HG03280 (cell line): ENCODE measurements around the gene FBXL19.
"Not testable (repeated sequence)": the region's sequence is repeated elsewhere in the genome, so short reads cannot be mapped to it uniquely, and the experiment has no call there.

ENCODE experiments used
- ATAC-seq: cut with Tn5 transposase; IDR thresholded peaks from one replicate; pipeline ENCODE4 v1.9.1; 2021; ENCODE audit warnings: mild to moderate bottlenecking, moderate library complexity; ENCODE audit not compliant: unreplicated experiment

FBXL19 gene, protein sequence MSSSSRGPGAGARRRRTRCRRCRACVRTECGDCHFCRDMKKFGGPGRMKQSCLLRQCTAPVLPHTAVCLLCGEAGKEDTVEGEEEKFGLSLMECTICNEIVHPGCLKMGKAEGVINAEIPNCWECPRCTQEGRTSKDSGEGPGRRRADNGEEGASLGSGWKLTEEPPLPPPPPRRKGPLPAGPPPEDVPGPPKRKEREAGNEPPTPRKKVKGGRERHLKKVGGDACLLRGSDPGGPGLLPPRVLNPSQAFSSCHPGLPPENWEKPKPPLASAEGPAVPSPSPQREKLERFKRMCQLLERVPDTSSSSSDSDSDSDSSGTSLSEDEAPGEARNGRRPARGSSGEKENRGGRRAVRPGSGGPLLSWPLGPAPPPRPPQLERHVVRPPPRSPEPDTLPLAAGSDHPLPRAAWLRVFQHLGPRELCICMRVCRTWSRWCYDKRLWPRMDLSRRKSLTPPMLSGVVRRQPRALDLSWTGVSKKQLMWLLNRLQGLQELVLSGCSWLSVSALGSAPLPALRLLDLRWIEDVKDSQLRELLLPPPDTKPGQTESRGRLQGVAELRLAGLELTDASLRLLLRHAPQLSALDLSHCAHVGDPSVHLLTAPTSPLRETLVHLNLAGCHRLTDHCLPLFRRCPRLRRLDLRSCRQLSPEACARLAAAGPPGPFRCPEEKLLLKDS

DNA sequence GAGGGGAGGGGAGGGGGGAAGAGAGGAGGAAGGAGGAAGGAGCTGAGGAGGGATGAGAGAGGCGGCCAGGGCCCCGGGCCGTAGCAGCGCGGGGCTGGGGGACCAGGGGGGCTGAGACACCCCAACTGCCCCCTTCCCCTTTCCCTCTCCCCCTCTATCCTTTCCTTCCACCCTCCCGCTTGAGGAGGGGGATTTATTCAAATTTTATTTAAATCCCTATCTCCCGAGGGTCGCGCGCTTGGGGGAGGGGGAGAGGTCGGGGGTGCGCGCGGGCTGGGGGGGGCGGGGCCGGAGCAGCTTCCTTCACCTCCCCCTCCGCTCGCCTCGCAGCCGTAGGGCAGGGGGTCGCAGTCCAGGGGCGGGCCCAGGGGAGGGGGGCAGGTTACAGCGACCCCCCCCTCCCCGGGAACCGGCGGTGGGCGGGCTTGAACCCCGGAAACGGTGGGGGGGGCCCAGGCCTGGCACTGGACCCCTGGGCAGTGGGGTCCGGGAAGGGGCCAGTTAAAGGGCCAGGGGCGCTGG lies at the start of gene FBXL19:
Gene FBXL19 (plus strand): TSS at position 19 of the 522 bp plus-strand sequence. CDS start 2,183 bp downstream, outside the sequence.
- no peak for ATAC-seq

DNA sequence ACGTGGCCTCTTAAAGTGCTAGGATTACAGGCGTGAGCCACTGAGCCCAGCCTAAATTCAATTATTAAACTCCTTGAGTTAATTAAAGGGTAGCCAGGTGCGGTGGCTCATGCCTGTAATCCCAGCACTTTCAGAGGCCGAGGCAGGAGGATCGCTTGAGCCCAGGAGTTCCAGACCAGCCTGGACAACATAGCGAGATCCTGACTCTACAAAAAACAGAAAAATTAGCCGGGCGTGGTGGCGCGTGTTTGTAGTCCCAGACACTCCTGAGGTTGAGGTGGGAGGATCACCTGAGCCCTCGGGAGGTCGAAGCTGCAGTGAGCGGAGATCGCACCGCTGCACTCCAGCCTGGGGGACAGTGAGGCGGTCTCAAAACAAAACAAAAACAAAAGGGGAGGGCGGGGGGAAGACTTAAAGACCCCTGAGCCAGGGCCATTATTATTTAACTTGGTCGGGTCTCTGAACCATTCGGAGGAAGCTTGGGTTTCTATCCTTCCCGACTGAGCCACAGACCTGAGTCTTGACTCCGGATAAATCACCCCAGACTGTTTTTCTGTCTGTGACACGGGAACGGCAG lies 49.0 kb upstream of the FBXL19 start:
- no peak for ATAC-seq

DNA sequence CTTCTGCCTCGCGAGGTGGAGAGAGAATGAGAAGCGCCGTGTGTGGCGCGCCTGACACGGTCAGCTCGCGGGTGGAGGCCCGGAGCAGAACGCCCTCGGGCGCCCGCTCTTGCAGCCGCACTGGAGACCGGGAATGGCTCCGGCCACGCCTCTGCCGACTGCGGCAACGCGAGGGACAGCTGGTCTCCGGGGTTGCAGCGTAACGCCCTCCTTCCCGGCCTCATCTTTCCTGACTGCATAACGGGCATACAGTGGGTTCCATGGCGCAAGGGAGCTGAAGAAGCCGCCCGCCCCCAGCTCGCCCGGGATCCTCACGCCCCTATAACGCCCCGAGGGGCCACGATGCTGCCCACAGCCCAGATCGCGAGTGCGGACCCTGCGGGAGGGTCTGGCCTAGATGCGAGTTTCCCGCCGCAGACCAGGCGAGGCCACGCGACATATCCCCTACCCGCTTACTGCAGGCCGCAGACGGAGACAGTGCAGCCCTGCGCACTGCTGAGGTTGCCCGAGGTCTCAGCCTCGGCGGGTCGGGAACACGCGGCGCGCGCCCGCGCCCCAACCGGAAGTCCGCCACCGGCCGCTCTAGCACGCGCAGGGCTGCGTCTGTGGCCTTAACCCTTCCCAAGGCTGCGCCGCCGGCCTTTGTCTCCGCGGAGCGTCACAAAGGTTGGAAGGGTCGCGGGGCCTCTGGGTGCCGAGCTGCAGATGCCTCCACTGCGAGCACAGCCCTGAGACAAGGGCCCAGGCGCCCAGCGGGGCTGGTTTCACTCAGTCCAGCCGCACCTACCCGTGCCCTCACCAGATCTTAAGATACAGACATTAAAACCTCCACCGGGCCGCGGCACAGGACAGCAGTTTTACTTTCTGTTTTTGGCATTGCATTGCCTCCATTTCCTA lies 48.3 kb upstream of the FBXL19 start:
- ATAC-seq = peak; percentile 84

DNA sequence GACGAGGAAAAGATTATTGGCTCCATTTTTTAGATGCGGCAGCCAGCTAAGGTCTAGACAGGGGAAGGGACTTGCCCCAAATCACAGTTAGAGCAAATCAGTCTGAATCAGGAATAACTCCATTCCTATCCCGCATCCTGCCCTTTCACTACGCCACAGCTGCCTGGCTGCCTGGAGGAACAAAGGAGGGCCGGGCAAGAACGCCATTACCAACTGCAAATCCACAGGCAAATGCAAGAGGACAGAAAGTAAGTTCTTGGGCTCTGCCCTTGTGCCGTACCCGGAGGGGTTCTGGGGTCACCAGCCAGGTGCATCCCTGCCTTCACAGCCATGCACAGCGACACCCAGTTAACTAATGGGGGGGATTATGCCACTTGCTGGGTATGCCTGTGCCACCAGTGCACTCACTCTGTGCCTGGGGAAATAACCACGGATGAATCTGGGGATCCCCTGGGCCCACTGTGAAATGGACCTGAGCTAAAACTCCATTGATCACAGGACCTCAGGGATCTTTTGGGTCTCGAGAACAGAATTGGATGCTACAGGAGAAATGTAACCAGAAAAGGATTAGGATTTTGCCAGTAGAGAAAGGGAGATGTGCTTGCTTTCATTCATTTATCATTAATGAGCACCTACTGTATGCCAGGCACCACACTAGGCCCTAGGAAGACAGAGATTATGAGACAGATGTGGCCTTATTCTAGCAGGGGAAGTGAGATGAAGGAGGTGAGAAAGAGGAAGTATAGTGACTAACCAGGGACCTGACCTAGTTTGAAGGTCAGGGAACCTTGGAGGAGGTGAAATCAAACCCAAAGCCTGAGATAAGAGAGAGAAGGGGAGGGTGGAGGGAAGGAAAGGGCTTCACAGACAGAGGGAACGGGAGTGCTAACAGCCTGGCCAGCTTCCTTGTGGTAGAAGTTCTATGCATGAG lies 47.2 kb upstream of the FBXL19 start:
- no peak for ATAC-seq

DNA sequence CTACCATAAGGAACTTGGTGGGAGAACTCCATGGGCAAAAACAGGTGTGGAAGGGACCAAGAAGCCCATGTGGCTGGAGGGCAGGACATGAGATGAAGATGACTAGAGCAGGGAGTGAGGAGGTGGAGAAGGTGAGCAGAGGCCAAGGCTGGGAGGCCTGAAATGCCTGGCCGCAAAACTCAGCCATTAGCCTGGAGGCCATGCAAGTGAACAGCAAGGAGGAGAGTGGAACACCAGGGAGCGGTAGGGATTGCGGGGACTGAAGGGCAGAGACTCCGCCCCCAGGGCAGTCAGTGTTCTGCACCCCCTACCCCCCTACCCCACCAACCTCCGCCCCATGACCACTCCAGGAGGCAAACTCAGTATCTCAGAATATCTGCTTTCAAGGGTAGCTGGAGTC lies 46.5 kb upstream of the FBXL19 start:
- ATAC-seq = no peak

DNA sequence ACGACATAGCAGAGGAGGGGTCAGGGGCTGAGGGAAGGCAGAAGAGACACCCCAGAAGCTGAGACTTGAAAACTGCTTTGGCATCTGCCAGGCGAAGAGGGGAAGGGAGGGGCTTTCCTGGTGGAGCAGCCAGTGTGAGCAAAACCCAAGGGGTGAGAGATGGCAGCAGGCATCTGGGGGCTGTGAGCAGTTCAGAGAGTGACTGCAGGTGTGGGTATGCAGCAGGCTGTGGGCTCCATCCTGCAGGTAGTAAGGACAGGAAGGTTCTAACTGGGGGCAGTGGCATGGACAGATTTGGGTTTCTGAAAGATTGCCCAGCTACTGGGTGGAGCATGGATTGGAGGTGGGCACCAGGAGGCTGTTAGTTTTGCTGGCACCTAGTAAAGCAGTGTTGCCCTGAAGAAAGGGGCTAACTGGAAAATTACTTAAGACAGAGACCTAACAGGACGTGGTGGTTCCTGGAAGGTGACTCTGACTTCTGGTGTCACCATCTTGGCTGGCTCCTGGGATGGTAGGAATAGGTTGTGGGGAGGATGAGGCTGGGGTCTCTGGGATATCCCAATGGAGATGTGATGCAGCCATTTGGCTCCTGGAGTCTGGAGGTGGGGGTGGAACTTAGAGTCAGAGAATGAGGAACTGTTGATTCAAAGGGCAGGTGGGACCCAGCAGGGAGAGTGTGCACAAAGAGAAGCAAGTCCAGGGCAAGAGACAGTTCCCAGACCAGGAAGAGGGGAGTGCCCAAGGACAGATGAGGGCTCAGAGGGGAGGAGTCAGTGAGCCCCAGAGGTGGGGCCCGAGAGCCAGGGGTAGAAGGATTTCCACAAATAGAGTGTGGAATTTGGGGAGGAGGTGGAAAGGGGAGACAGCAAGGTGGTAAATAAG lies 40.7 kb upstream of the FBXL19 start:
- ATAC-seq = no peak

DNA sequence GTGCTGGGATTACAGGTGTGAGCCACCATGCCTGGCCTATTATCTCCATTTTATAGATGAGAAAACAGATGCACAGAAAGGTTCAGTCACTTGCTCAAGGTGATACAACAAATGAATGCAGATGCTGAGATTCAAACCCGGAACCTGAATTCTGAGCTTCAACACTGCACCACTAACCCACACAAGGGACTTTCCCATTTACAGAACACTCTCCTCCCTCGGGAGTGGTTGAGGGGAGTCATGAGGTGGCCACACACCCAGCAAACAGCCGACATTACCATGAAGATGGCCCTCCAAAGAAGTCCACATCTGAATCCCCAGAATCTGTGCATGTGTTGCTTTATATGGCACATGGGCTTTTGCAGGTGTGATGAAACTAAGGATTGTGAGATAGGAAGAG lies 38.6 kb upstream of the FBXL19 start:
- ATAC-seq = no peak

DNA sequence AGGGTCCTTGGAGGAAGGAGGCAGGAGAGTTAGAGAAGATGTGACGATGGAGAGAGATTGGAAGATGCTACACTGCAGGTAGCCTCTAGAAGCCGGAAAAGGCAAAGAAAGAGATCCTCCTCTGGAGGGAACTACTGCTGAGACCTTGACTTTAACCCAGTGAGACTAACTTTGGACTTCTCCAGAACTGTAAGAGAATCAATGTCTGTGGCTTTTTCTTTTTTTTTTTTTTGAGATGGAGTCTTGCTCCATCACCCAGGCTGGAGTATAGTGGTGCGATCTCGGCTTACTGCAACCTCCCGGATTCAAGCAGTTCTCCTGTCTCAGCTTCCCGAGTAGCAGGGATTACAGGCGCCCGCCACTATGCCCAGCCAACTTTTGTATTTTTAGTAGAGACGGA lies 38.2 kb upstream of the FBXL19 start:
- ATAC-seq = no peak

DNA sequence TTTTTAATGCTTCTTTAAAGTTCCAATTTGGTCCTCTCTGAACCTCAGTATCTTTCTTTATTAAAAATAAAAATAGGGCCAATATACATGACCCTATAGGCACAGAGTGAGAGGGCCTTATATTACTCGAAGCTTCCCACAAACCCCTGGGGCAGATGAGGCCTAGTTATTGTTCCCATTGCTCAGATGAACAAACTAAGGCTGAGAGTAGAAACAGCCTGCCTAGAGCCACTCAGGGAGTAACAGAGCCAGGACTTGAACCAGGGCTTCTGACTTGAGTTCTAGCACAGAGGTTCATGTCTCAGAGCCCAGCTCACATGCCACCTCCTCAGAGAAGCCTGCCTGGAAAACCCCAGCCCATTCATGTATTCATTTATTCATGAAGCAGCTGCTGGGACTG lies 37.2 kb upstream of the FBXL19 start:
- ATAC-seq = no peak

DNA sequence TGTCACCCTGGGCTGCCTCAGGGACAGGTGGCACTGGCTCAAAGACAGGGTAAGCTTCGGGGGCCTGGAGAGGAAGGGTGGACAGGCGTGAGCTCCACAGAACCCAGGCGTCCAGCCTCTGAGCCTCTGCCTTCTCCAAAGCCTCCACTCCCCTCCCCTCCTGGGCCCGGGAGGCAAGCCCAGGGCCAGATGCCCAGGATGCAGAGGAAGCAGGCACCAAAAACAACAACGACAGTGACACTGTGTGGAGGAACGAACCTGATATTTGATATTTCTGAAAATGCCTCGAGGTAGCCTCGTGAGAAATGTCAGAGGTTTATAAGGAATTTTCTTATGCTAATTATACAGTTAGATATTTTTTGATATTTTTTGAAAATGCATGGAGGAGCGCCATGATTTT lies 35.4 kb upstream of the FBXL19 start:
- no peak for ATAC-seq

DNA sequence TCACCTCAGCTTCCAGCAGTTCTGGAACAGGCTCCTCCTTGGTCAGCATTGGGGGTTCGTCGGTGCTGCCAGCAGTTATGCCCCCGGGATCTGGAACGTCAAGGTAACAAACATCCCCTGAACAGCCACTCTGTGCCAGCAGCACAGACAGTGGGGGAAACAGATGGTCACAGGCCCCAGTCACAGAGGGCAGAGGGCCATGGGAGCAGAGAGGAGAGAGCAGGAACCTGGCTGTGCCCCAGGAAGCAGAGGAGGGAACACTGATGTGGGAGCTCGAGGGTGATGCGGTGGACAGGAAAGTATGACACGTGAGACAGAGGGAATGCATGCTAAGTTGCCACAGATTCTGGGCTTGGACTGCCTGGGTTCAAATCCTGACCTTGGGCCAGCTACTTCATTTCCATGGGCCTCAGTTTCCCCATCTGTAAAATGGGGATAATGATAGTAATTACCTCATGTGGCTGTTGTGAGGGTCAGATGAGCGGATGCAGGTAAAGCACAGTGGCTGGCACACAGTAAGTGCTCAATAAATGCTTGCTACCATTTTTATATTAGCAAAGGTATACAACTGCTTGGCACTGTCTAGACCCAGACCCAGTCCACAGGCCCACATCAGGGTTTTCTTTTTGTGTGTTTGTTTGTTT lies 34.4 kb upstream of the FBXL19 start:
- no peak for ATAC-seq

DNA sequence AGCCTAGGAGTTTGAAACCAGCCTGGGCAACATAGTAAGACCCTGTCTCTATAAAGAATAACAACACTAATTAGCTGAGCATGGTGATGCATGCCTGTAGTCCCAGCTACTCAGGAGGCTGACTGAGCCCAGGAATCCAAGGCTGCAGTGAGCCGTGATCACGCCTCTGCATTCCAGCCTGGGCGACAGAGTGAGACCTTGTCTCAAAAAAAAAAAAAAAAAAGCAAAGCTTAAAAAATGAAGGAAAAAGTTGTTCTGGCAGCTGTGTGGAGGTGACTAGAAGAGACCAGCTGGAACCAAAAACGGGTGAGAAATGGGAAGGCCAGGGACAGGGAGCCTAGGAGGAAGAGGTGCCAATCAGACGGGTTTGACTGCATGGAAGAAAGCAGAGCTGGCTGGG lies 33.7 kb upstream of the FBXL19 start:
- no peak for ATAC-seq

DNA sequence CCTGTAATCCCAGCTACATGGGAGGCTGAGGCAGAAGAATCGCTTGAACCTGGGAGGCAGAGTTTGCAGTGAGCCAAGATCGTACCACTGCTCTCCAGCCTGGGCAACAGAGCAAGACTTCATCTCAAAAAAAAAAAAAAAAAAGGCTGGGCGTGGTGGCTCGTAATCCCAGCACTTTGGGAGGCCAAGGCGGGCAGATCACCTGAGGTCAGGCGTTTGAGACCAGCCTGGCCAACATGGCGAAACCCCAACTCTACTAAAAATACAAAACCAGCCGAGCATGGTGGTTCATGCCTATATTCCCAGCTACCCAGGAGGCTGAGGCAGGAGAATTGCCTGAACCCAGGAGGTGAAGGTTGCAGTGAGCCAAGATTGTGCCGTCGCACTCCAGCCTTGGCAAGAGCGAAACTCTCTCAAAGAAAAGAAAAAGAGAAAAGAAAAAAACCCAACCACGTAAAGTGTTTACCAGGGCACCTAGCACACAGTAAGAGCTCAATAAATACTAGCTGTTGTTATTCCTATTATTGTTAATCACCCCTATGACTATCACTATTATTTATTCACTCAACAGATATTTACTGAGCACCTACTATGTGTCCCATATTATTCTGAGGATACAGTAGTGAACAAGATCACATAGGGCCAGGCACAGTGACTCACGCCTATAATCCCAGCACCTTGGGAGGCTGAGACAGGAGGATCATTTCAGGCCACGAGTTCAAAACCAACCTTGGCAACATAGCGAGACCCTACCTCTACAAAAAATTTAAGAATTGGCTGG lies 32.1 kb upstream of the FBXL19 start:
- ATAC-seq = not testable (repeated sequence)

DNA sequence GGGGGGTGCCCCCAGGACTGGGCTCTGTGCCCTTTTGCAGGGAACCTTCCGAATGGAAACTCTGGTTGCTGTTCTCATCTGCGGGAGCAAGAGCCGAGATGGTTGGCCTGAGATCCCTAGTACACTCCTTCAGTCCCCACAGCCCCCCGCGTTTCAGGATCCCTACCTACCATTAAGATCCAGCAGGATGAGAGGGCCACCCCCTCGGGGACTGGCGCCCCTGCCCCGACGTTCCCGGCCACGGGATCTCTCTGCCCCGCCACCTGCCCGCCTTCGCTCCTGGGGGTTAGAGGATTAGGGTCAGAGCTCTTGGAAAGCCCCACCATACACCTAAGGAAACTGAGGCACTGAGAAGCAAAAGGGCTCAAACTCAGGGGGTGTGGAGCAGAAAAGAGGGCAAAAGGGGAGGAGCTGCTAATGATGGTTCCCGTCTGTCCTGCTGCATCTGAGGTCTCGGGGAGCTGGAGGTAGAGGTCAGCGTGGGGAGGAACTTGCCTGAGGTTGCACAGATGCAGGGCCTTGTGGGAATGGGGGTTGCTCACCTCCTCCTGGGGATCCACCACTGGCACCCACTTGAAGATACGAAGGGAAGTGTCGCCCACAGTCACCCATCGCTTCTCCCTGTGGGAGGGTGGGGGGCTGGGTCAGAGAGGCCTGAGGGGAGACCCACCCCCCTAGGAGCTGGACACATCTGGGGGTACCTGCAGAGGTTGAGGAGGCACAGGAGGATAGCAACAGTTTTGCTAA lies 30.5 kb upstream of the FBXL19 start:
- no peak for ATAC-seq

DNA sequence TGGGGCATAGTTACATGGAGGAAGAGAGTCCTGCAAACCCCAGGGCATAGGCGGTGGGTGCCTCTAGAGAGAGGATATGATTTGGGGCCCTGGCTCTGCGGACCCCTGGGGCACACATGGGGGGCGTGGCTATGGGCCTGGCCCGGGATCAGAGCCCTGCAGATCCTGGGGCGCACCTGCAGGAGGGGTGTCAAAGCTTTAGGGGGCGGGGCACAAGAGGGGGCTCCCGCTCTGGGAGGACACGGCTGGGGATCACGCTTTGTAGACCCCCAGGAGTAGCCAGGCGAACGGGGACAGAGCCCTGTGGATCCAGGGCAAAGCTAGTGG lies 30.0 kb upstream of the FBXL19 start:
- ATAC-seq = no peak

DNA sequence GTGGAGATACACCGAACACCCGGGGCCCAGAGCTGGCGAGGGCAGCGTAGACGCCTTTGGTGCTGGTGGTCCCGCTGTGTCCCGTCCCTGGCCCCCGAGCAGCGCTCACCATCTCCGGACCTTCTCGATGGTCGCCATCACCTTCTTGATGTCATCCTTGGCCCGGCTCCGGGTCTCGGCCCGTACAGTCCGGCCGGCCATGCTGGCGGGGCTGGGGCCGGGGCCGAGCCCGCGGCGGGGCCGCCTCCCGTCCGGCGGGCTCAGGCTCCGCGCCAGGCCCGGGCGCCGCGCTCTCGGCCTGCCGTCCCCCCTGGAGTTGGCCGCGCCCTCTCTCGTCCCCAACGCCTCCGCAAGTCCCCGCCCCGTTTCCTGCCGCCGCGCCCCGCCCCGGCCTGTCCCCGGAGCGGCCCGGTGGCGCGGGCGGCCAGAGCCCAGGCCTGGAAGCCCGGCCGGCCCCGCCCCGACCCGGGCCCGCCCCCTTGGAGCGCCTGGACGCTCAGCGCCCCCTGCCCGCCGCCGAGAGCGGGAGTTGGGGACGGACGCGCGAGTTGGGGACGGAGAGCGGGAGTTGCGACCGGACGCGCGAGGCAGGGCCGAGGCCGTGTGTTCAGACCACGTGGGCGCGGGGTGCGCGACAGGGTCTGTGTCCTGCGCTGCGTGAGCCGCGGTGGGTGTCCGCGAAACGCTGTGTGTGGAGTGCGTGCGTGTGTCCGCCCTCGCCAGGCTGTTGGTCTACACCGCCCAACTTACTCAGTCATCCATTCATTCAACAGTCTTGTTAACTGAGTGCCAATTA lies 29.4 kb upstream of the FBXL19 start, which contains the start of gene BCL7C:
Gene BCL7C (minus strand): TSS at position 334 of the 796 bp plus-strand sequence. CDS start 133 bp downstream, at position 201.
- ATAC-seq = peak; percentile 76
